Measurements from ENCODE around the gene ZBED2.
"Not testable (repeated sequence)": the region's sequence is repeated elsewhere in the genome, so short reads cannot be mapped to it uniquely, and the experiment has no call there.

DNA sequence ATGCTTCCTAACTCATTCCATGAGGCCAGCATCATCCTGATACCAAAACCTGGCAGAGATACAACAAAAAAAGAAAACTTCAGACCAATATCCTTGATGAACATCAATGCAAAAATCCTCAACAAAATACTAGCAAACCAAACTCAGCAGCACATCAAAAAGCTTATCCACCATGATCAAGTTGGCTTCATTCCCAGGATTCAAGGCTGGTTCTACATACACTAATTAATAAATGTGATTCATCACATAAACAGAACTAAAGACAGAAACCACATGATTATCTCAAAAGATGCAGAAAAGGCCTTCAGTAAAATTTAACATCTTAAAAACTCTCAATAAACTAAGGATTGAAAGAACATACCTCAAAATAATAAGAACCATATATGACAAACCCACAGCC lies 35.5 kb upstream of the ZBED2 start:
- TF ChIP-seq CTCF, POLR2A (IDR thresholded peaks at IDR 0.05): not testable (repeated sequence)

Data from lower leg skin (tissue), 3 donors.